Nephron progenitor cell (in vitro differentiated cells): ENCODE results near the gene TBKBP1.
A peak's percentile ranks its signal among the peaks of the same experiment; 100 is the strongest.

Experiments
- DNase-seq: peaks from one replicate; pipeline ENCODE4 v3.0.0; 2021
- H3K27ac Mint-ChIP-seq: 2 replicates; pipeline ENCODE4 v1.8.0; 2021; ENCODE audit warnings: mild to moderate bottlenecking, moderate library complexity, mixed read lengths
- H3K27me3 Mint-ChIP-seq: 2 replicates; pipeline ENCODE4 v1.8.0; 2021; ENCODE audit warnings: mild to moderate bottlenecking, low read depth, mixed read lengths; ENCODE audit not compliant: poor library complexity
- H3K36me3 Mint-ChIP-seq: 2 replicates; pipeline ENCODE4 v1.8.0; 2021; ENCODE audit warnings: low read depth, mixed read lengths
- H3K4me1 Mint-ChIP-seq: 2 replicates; pipeline ENCODE4 v1.8.0; 2021; ENCODE audit warnings: mixed read lengths
- H3K4me3 Mint-ChIP-seq: 2 replicates; pipeline ENCODE4 v1.8.0; 2021; ENCODE audit warnings: mild to moderate bottlenecking, moderate library complexity, mixed read lengths
- H3K9me3 Mint-ChIP-seq: 2 replicates; pipeline ENCODE4 v1.8.0; 2021; ENCODE audit warnings: mild to moderate bottlenecking, moderate library complexity, mixed read lengths
- TF ChIP-seq, protein P1 (sequence below): fragments of 200-600 bp; sonication (generic); IDR thresholded peaks from 2 replicates; pipeline ENCODE4 v1.5.0; 2021; ENCODE audit warnings: antibody characterized with exemption

The TBKBP1 gene

DNA sequence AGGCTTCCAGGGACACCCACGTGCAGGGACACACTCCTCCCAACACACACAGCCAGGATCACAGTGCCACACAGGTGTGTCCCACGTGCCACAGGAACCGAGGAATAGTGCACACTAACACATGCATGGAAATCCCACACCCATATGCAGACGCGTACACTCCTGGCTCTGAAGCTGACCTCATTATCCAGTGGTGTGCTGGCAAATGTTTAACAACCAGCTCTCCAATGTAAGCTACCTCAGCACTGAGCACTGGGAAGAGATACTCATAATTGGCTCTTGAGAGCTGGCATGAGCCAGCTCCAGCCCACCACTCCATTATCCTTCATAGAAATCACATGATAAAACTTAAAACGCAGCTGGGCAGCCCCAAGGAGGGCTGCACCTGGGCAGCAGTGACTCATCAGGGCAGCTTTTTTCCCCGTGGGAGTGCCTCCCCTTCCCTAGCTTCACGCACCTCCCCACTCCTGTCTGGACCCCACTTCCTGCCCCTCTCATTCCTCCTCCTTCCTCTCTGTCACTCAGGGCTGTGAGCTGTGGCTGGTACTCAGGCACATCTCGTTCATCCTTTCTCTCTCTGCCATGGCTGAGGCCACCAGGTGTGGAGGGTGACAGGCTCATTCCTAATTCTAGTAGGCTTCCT lies 24.1 kb downstream of the TBKBP1 start:
- Mint-ChIP-seq H3K27me3 (peaks cover 66% of the 10 kb centered on the region), H3K4me1 (peaks cover 66% of the 10 kb centered on the region), H3K36me3 (no peaks in the 10 kb centered on the region), H3K9me3 (no peaks in the 10 kb centered on the region), H3K27ac (peak overlapping the region; percentile 3), H3K4me3 (no peak overlapping the region)
- no peak for DNase-seq
- TF ChIP-seq, protein P1, sequence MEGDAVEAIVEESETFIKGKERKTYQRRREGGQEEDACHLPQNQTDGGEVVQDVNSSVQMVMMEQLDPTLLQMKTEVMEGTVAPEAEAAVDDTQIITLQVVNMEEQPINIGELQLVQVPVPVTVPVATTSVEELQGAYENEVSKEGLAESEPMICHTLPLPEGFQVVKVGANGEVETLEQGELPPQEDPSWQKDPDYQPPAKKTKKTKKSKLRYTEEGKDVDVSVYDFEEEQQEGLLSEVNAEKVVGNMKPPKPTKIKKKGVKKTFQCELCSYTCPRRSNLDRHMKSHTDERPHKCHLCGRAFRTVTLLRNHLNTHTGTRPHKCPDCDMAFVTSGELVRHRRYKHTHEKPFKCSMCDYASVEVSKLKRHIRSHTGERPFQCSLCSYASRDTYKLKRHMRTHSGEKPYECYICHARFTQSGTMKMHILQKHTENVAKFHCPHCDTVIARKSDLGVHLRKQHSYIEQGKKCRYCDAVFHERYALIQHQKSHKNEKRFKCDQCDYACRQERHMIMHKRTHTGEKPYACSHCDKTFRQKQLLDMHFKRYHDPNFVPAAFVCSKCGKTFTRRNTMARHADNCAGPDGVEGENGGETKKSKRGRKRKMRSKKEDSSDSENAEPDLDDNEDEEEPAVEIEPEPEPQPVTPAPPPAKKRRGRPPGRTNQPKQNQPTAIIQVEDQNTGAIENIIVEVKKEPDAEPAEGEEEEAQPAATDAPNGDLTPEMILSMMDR: no peak

DNA sequence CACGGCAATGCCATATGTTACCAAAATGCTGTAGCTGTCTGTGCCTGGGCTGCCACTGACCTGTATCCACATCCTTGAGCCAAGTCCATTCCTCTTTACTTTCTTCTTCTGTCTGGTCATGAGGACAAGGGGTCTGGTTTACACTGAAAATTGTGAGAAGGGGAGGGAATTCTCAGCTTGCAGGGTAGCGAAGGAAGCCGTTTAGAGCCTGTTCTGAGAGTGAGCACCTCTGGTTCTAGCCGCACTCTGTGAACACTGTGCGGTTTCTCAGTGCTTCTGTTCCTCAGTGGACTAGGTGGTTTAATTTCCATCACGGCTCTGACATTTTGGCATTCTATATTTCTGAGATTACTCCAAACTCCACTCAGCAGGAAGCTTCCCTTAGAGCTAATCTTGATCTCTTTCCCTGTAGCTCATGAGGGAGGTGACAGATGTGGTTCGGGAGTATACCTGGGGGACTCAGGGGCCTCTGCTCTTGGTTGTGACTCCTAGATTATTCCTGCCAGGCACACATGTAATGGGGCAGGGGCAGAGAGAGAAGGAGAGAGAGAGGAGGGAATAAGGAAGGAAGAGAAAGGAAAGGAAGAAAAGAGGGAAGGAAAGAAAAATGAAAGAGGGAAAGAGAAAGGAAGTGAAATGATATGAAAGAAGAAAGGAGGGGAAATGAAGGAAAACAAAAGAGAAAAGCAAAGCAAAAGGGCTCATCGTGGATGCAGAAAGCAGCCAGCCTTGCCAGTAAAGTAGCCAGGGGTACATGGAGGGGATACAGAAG lies 24.9 kb downstream of the TBKBP1 start:
- DNase-seq: no peak
- peaks cover 58% of the 10 kb centered on the region for H3K4me1 Mint-ChIP-seq
- peaks cover 68% of the 10 kb centered on the region for H3K27me3 Mint-ChIP-seq
- peak overlapping the region; percentile 3 for H3K27ac Mint-ChIP-seq
- H3K4me3 Mint-ChIP-seq: no peak overlapping the region
- no peaks in the 10 kb centered on the region for H3K36me3 Mint-ChIP-seq
- no peaks in the 10 kb centered on the region for H3K9me3 Mint-ChIP-seq
- TF ChIP-seq, protein P1: no peak

DNA sequence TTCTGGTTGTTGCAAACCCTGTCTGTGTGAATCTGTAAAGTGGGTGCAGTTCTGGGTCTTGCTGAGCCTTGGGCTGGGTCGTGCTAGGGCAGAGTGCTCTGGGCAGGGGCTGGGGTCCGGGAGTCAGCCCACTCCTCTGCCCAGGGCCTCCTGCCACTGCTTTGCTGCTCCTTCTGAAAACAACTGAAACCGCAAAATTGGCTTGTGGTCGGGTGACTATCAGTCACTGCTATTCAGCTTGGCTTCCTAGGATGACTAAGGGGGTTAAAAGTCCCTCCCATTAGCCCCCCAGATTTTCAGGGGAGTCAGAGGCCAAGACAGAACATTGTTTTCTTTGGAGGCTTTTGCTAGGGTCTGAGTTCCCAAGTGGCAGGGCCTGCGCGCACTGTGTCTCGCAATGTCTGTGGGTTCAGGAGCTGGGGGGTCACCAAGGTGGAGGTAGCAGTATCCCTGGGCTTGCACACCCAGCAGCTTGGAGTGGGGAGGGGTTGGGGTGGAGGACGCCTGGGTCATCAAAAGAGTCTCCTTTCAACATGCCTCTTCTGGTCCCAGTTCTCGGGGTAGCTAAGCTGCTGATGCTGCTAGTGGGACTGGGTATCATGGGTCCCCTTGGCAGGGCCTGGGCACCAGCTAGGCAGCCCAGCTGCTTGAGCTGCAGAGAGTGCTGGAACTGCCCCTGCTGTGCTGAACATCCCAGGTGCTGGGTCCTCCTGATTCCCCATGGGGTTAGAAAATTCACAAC lies 25.6 kb downstream of the TBKBP1 start:
- peaks cover 71% of the 10 kb centered on the region for H3K27me3 Mint-ChIP-seq
- no peak for DNase-seq
- TF ChIP-seq, protein P1: no peak

DNA sequence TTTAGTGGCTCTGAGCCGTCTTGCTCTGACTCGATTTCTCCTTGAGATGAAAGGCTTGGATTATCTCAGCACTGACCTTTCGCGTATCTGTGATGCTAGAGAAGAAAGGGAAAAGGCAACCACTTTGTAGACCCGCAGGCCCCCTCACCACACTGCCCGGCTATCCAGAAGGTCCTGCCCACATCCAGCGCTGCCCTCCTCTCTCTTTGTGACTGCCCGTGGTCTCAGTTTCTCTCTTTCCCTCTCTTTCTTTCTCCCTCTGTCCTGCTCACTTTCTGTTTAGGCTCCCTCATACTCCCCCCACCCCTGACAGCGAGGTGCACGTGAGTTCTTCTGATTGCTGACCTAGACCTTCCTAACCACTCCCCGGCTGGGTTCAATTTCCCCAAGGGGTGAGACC lies 26.2 kb downstream of the TBKBP1 start:
- Mint-ChIP-seq H3K9me3 (no peaks in the 10 kb centered on the region), H3K4me3 (no peak overlapping the region), H3K4me1 (peaks cover 60% of the 10 kb centered on the region), H3K27ac (no peak overlapping the region), H3K36me3 (no peaks in the 10 kb centered on the region), H3K27me3 (peaks cover 75% of the 10 kb centered on the region)
- TF ChIP-seq, protein P1: no peak
- no peak for DNase-seq

More for the DNA sequence above, 25.6 kb downstream of the TBKBP1 start:
- H3K9me3 Mint-ChIP-seq: no peaks in the 10 kb centered on the region
- H3K36me3 Mint-ChIP-seq: no peaks in the 10 kb centered on the region
- H3K4me1 Mint-ChIP-seq: peaks cover 57% of the 10 kb centered on the region
- no peak overlapping the region for H3K4me3 Mint-ChIP-seq
- H3K27ac Mint-ChIP-seq: no peak overlapping the region

DNA sequence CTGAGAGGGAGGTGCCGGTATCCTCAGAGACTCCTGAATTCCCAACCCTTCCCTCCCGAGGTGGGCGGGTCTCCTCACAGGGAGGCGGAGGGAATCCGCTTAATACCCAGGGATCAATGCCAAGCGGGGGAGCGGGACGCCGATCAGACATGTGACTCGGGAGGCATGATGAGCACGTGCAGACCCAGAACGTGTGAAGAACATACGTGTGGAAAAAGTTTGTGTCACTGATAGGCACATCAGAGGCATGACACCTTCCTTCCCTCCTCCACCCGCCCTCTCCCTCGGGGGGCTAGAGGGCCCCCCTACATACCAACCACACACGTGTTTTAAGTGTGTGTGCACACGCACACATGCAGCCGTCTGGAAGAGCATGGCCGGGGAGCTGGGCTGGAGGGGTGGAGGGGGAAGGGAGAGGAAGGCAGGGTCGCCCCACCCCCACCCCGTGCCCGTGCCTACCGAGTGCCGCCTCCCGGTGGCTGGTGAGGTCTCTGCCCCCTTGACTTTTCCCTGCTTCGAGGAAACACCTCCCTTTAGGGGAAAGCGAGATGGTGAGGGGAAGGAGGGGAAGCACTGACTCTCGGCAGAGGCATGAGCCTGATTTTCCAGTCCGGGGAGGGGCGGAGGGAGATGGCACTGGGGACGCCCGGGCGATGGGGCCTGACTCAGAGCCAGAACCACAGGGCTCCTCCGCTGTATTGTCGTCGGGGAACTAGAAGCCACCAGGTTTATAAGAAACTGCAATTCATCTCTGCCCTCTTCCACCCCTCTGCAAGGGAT lies 27.0 kb downstream of the TBKBP1 start:
- TF ChIP-seq, protein P1: no peak
- Mint-ChIP-seq H3K27me3 (peaks cover 73% of the 10 kb centered on the region), H3K27ac (no peak overlapping the region), H3K4me1 (peaks cover 61% of the 10 kb centered on the region), H3K36me3 (no peaks in the 10 kb centered on the region), H3K4me3 (no peak overlapping the region), H3K9me3 (no peaks in the 10 kb centered on the region)
- no peak for DNase-seq
